ENCODE measurements around the gene KRTAP2-4.
"Not testable (repeated sequence)": the region's sequence is repeated elsewhere in the genome, so short reads cannot be mapped to it uniquely, and the experiment has no call there.

Gene KRTAP2-4

GRCh38 chr17:41048441-41048840, 17.2 kb downstream of the KRTAP2-4 start:
- H3K27ac ChIP-seq: no peak overlapping the region
- peaks cover 2% of the 10 kb centered on the region for H3K9me3 ChIP-seq (ENCODE audit: severe bottlenecking)
- no peak overlapping the region for H3K4me3 ChIP-seq (ENCODE audit: low read depth, low read length)
- no peak for DNase-seq
- TF ChIP-seq, protein P1, sequence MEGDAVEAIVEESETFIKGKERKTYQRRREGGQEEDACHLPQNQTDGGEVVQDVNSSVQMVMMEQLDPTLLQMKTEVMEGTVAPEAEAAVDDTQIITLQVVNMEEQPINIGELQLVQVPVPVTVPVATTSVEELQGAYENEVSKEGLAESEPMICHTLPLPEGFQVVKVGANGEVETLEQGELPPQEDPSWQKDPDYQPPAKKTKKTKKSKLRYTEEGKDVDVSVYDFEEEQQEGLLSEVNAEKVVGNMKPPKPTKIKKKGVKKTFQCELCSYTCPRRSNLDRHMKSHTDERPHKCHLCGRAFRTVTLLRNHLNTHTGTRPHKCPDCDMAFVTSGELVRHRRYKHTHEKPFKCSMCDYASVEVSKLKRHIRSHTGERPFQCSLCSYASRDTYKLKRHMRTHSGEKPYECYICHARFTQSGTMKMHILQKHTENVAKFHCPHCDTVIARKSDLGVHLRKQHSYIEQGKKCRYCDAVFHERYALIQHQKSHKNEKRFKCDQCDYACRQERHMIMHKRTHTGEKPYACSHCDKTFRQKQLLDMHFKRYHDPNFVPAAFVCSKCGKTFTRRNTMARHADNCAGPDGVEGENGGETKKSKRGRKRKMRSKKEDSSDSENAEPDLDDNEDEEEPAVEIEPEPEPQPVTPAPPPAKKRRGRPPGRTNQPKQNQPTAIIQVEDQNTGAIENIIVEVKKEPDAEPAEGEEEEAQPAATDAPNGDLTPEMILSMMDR (IDR thresholded peaks at IDR 0.05; ENCODE audit: low read depth, low read length): no peak
- H3K36me3 ChIP-seq: no peaks in the 10 kb centered on the region
- H3K27me3 ChIP-seq (ENCODE audit: insufficient read depth, low read depth, severe bottlenecking): no peaks in the 10 kb centered on the region

DNA sequence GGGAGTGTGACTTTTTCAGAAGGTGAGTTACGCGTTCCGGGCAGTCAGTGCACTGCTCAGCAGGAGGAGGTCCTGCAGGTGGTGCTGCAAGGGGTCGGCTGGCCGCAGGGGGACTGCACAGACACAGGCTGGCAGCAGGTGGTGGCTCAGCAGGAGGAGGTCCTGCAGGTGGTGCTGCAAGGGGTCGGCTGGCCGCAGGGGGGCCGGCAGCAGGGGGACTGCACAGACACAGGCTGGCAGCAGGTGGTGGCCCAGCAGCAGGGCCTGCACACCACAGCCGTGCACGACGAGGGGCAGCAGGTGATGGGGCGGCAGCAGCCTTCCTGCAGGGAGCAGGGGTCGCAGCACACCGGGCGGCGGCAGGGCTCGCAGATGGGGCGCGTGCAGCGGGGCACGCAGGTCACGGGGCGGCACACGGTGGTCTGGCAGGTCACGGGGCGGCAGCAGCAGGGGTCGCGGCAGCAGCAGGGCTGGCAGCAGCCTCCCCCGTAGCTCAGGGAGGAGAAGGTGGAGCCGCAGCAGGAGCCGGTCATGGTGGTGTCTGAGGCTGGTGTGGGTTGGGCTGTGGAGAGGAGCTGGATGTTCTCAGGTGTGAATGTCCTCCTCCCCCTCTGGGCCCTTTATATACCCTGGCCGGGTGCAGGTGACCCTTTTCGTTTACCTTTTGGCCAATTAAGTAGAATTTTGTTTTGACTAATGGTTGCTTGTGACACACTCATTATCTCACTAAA, 18.8 kb downstream of the KRTAP2-4 start, which contains the start of gene KRTAP2-1:
Gene KRTAP2-1, minus strand, starts transcription at position 582 of the 731 bp plus-strand sequence. Its CDS starts 49 bp downstream, at position 533.
- H3K36me3 ChIP-seq; DNase-seq; H3K27me3 ChIP-seq (ENCODE audit: insufficient read depth, low read depth, severe bottlenecking); H3K4me3 ChIP-seq (ENCODE audit: low read depth, low read length); H3K27ac ChIP-seq: not testable (repeated sequence)
- H3K9me3 ChIP-seq (ENCODE audit: severe bottlenecking): peaks cover 10% of the 10 kb centered on the region

GRCh38 chr17:41042953-41043352, 22.7 kb downstream of the KRTAP2-4 start:
- TF ChIP-seq, protein P1 (IDR thresholded peaks at IDR 0.05; ENCODE audit: low read depth, low read length): no peak
- peaks cover 10% of the 10 kb centered on the region for H3K9me3 ChIP-seq (ENCODE audit: severe bottlenecking)
- no peak overlapping the region for H3K4me3 ChIP-seq (ENCODE audit: low read depth, low read length)
- H3K27me3 ChIP-seq (ENCODE audit: insufficient read depth, low read depth, severe bottlenecking): no peaks in the 10 kb centered on the region
- no peaks in the 10 kb centered on the region for H3K36me3 ChIP-seq
- no peak overlapping the region for H3K27ac ChIP-seq
- DNase-seq: no peak

DNA sequence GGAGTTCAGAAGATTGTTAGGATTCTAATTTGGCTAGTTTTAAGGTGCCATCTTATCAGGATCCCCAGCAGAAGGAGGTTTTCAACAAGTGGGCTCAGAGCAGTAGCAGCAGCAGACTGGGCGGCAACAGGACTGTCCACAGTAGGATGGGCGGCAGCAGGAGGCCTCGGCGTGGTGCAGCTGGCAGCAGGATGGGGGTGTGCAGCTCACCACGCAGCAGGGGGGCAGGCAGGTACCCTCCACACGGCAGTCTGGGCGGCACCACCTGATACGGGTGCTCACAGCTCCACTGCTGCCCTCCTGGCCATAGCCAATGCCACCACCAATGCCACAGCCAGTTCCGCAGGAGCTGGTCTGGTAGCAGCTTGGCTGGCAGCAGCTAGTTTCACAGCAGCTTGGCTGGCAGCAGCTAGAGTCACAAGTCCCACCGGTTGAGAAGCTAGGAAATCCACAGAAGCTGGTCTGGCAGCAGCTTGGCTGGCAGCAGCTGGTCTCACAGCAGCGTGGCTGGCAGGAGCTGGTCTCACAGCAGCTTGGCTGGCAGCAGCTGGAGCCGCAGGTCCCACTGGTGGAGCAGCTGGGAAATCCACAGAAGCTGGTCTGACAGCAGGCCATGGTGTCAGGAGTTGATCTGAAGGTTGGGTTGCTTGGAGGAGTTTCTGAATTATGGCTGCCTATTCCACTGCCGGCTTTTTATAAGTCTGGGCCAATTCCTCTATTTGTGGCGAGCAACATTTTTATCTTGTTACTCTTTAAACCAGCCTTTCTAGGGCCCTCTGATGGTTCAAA, 24.7 kb downstream of the KRTAP2-4 start, which contains the start of gene KRTAP1-1:
Gene KRTAP1-1, minus strand, starts transcription at position 668 of the 789 bp plus-strand sequence. Its CDS starts 53 bp downstream, at position 615.
- H3K9me3 ChIP-seq (ENCODE audit: severe bottlenecking): peaks cover 10% of the 10 kb centered on the region
- not testable (repeated sequence) for H3K4me3 ChIP-seq (ENCODE audit: low read depth, low read length); H3K27ac ChIP-seq; H3K27me3 ChIP-seq (ENCODE audit: insufficient read depth, low read depth, severe bottlenecking); DNase-seq; H3K36me3 ChIP-seq

DNA sequence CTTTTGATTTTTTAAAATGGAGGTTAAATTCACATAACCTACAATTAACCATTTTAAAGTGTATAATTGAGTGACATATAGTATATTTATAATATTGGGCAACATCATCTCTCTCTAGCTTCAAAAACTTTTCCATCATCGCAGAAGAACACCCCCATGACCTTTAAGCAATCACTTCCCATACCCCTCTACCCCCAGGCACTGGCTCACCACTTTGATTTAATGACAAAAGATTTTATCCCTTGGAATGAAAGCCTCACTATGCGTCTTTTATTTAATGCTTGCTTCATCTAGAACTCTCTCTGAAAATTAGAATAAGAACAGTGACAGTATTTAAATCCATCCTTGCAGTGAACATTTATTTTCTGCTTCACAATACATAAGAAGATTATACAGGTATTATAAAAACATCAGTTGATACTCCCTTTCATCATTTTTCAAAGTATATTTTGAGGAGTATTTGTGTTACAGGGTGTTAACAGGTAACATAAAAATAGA, 27.8 kb downstream of the KRTAP2-4 start:
- H3K36me3 ChIP-seq: no peaks in the 10 kb centered on the region
- TF ChIP-seq, protein P1 (IDR thresholded peaks at IDR 0.05; ENCODE audit: low read depth, low read length): no peak
- DNase-seq: no peak

GRCh38 chr17:41034346-41034935, 31.2 kb downstream of the KRTAP2-4 start, which contains the start of gene KRTAP1-3:
TSS of gene KRTAP1-3 (minus strand) at chr17:41034874. CDS start at chr17:41034821, 53 bp downstream.
- not testable (repeated sequence) for DNase-seq; H3K27ac ChIP-seq; H3K9me3 ChIP-seq (ENCODE audit: severe bottlenecking); H3K27me3 ChIP-seq (ENCODE audit: insufficient read depth, low read depth, severe bottlenecking); H3K36me3 ChIP-seq; H3K4me3 ChIP-seq (ENCODE audit: low read depth, low read length)

More for the DNA sequence above, 27.8 kb downstream of the KRTAP2-4 start:
- H3K27me3 ChIP-seq (ENCODE audit: insufficient read depth, low read depth, severe bottlenecking): no peaks in the 10 kb centered on the region
- peaks cover 3% of the 10 kb centered on the region for H3K9me3 ChIP-seq (ENCODE audit: severe bottlenecking)
- H3K4me3 ChIP-seq (ENCODE audit: low read depth, low read length): no peak overlapping the region
- H3K27ac ChIP-seq: no peak overlapping the region

Data from WERI-Rb-1 (cell line).